Astrocyte of the cerebellum (primary cell): Measurements from ENCODE around the gene KRT80.

Experiments
- DNase-seq: peaks from one replicate; pipeline ENCODE4 v3.0.0-alpha.2; 2011; ENCODE audit warnings: low read depth
- H3K4me3 ChIP-seq: 2 replicates; pipeline ENCODE4 v1.5.1; 2011; ENCODE audit warnings: mild to moderate bottlenecking, low read depth, low read length, moderate library complexity
- in situ Hi-C: cut with HindIII; loops from 2 replicates; pipeline ENCODE4 v1.10.0; 2017; ENCODE audit warnings: low sequenced_read_pairs
- TF ChIP-seq, protein P1 (sequence below): IDR thresholded peaks from 2 replicates; pipeline ENCODE4 v1.5.1; 2012; ENCODE audit warnings: low read length, low read depth, moderate library complexity, mild to moderate bottlenecking; ENCODE audit errors: missing control alignments

KRT80 gene

DNA sequence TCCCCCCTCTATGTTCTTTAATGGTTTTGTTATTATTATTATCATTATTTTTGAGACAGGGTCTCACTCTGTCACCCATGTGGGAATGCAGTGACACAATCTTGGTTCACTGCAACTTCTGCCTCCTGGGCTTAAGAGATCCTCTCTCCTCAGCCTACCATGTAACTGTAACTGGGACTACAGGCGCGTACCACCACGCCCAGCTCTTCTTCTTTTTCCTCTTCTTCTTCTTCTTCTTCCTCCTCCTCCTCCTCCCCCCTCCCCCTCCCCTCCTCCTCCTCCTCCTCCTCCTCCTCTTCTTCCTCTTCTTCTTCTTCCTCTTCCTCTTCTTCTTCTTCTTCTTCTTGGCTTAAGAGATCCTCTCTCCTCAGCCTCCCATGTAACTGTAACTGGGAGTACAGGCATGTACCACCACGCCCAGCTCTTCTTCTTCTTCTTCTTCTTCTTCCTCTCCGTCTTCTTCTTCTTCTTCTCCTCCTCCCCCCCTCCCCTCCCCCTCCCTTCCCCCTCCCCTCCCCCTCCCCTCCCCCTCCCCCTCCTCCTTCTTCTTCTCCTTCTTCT, 35.9 kb upstream of the KRT80 start:
- in situ Hi-C loops, result no loop called here
- TF ChIP-seq, protein P1, sequence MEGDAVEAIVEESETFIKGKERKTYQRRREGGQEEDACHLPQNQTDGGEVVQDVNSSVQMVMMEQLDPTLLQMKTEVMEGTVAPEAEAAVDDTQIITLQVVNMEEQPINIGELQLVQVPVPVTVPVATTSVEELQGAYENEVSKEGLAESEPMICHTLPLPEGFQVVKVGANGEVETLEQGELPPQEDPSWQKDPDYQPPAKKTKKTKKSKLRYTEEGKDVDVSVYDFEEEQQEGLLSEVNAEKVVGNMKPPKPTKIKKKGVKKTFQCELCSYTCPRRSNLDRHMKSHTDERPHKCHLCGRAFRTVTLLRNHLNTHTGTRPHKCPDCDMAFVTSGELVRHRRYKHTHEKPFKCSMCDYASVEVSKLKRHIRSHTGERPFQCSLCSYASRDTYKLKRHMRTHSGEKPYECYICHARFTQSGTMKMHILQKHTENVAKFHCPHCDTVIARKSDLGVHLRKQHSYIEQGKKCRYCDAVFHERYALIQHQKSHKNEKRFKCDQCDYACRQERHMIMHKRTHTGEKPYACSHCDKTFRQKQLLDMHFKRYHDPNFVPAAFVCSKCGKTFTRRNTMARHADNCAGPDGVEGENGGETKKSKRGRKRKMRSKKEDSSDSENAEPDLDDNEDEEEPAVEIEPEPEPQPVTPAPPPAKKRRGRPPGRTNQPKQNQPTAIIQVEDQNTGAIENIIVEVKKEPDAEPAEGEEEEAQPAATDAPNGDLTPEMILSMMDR, result no peak
- no peak overlapping the region for H3K4me3 ChIP-seq
- no peak for DNase-seq

DNA sequence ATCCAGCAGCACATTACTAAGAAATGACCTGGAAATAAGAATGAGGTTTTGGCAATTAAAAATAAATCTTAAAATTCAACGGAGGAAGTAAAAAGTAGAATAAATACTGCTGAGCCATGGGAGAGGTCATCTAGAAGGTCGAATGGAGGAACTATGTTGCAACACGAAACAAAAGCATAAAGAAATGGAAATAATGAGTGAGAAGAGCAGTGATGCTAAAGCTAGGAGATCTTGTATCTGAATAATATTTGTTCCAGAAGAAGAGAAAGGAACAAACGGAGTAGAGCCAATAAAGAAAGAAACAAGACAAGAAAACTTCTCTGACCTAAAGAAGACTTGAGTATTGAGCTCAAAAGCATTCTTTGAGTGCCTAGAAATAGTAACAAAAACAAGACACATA, 34.6 kb upstream of the KRT80 start:
- TF ChIP-seq, protein P1, result no peak
- in situ Hi-C loops, result no loop called here
- no peak for DNase-seq
- no peak overlapping the region for H3K4me3 ChIP-seq

DNA sequence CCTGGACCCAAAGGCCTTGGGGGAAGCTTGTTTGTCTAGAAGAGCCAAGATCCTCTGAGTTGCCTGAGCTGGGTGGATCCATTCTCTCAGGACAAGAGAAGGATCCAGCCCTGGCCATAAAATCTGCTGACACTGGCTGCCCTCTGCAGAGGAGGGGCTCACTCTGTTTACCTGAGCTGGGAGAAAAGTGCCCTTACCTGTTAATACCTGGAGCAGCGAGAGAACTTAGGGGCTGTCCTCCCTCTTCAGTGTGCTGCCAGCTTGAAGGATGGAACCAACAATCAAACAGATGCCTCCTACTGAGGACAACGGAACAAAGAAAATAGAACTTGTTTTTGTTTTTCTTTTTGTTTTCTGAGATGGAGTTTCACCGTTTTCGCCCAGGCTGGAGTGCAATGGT, 33.9 kb upstream of the KRT80 start:
- in situ Hi-C loops, result no loop called here
- no peak overlapping the region for H3K4me3 ChIP-seq
- TF ChIP-seq, protein P1, result no peak
- no peak for DNase-seq

DNA sequence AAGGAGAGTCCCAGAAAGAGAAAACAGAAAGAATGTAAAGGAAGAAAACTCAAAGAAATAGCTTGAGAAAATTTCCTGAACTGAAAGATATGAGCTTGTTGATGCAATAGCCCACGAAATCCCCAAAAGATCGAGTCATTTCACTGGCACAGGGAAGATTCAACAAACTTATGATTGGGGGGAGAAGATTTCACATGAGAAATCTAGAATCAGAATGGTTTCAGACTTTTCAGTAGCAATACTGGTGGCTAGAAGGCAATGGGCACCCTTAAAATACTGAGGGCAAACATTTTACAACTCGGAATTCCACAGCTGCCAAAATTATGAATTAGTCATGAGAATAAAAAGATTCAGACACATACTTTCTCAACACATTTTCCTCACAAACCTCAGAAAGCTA, 32.3 kb upstream of the KRT80 start:
- in situ Hi-C loops, result no loop called here
- TF ChIP-seq, protein P1, result no peak
- no peak overlapping the region for H3K4me3 ChIP-seq
- DNase-seq, result no peak

DNA sequence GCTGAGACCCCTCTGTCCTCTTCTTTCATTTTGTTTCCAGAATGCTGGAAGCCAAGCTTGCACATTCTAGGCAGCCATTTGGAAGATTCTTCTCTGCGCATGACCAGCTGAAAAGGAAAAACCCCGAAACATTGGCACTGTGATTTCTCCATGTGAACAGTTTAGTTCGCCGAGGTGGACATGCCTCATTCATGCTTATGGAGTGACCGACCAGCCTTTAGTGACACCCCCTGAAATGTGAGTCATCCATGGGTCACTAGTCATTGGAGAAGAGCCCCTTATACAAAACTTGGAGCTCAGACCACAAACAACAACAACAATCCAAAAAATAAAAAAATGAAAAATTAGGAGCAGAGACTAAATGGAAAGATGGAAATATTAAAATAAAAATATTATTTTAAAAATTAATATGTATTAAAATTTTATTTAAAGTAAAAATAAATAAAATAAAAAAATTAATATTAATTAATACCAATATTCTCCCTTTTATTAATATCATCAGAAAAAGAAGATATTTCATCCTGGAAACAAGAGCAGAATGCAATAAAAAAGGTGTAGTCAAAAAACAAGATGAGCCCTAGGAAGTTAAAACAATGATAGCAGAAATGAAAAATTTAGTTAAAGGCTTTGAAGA, 31.7 kb upstream of the KRT80 start:
- H3K4me3 ChIP-seq, result no peak overlapping the region
- TF ChIP-seq, protein P1, result no peak
- in situ Hi-C loops, result no loop called here
- DNase-seq, result no peak

DNA sequence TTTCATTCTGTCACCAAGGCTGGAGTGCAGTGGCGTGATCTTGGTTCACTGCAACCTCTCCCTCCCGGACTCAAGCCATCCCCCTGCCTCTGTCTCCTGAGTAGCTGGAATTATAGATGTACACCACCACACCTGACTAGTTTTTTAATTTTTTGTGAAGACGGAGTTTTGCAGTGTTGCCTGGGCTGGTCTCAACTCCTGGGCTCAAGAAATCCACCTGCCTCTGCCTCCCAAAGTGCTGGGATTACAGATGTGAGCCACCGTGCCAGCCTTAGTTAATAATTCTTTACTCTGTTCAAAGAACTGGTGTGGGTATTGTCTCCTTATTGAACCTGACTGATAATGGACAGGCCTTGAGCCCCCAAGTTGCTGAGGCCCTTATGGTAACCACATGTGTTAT, 30.9 kb upstream of the KRT80 start:
- no peak overlapping the region for H3K4me3 ChIP-seq
- in situ Hi-C loops, result no loop called here
- TF ChIP-seq, protein P1, result no peak
- DNase-seq, result no peak
